ENCODE data around the gene ABCA2. TPM values are rescaled to one million over a fixed set of nuclear protein-coding genes. Genes with fewer than 3 reads are reported as not detected.

ABCA2 gene
- total RNA-seq, 6 donors from 2014 or later, result 14.7 to 49.2 (median 29.6) TPM

GRCh38 chr9:137049544-137050449, 21.8 kb upstream of the ABCA2 start:
- WGBS, 2 donors, result 43% methylated on average over 23 to 37 of the region's 38 CpGs
- peaks cover 27 to 47% (median 36%) of the 10 kb centered on the region in 4 donors for H3K4me1 ChIP-seq
- ATAC-seq (ENCODE audit: low FRiP score in 2 of 2), result peak in 1 of 2 donors; percentile 23
- H3K27ac ChIP-seq, result no peak overlapping the region
- TF ChIP-seq, protein P1, sequence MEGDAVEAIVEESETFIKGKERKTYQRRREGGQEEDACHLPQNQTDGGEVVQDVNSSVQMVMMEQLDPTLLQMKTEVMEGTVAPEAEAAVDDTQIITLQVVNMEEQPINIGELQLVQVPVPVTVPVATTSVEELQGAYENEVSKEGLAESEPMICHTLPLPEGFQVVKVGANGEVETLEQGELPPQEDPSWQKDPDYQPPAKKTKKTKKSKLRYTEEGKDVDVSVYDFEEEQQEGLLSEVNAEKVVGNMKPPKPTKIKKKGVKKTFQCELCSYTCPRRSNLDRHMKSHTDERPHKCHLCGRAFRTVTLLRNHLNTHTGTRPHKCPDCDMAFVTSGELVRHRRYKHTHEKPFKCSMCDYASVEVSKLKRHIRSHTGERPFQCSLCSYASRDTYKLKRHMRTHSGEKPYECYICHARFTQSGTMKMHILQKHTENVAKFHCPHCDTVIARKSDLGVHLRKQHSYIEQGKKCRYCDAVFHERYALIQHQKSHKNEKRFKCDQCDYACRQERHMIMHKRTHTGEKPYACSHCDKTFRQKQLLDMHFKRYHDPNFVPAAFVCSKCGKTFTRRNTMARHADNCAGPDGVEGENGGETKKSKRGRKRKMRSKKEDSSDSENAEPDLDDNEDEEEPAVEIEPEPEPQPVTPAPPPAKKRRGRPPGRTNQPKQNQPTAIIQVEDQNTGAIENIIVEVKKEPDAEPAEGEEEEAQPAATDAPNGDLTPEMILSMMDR (IDR thresholded peaks at IDR 0.05), result peak in 5 of 6 experiments; percentile 24 to 64 (median 57)
- no peak for TF ChIP-seq POLR2AphosphoS5 (IDR thresholded peaks at IDR 0.05)
- no peak overlapping the region for H3K4me3 ChIP-seq
- no peaks in the 10 kb centered on the region for H3K9me3 ChIP-seq
- no peaks in the 10 kb centered on the region for H3K36me3 ChIP-seq
- peak; percentile 56 to 68 for DNase-seq
- H3K27me3 ChIP-seq, result peaks cover 0 to 61% (median 28%) of the 10 kb centered on the region in 4 donors

GRCh38 chr9:137048655-137049543, 20.9 kb upstream of the ABCA2 start:
- WGBS, 2 donors, result 52 to 59% methylated on average over 10 to 30 of the region's 72 CpGs
- Histone ChIP-seq H3K4me1 (peaks cover 30 to 47% (median 34%) of the 10 kb centered on the region in 4 donors), H3K27me3 (peaks cover 0 to 65% (median 28%) of the 10 kb centered on the region in 4 donors), H3K4me3 (no peak overlapping the region), H3K36me3 (no peaks in the 10 kb centered on the region), H3K9me3 (no peaks in the 10 kb centered on the region), H3K27ac (no peak overlapping the region)
- DNase-seq (peak in 1 of 2 donors; percentile 84), ATAC-seq (ENCODE audit: low FRiP score in 2 of 2) (no peak)
- TF ChIP-seq EP300 (IDR thresholded peaks at IDR 0.05), result no peak
- no peak for TF ChIP-seq POLR2A (IDR thresholded peaks at IDR 0.05)
- TF ChIP-seq, protein P1 (IDR thresholded peaks at IDR 0.05), result no peak
- TF ChIP-seq POLR2AphosphoS5 (IDR thresholded peaks at IDR 0.05), result no peak

DNA sequence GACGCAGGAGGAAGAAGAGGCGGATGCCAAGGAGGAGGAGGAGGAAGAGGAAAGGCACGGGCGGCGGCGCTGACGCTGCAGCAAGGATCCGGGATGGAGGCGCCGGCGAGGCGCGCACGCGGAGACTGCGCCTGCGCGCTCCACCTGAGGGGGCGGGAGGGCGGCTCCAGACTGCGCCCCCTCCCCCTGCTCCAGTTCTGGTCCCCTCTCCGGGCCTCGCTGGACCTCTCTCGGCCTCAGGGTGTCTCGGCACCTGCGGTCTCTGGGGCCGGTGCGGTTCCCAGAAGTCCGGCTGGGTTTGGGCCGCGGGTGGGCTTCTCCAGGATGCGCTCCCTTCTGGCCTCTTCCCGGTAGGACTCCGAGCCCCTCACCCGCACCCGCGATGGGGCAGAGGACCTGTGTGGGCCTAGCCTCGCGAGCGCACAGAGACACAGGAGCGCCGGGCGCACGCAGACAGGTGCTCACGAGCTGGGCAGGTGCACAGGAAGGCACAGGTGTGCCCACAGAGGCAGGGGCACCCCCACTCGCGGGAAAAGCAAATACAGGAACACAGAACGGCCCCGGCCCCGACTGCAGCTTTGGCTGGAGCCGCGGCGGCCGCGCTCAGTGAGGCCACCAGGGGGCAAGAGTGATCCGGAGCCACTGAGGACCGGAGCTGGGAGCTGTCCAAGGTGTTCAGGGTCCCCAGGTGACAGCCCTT, 18.2 kb upstream of the ABCA2 start, which contains the start of gene NPDC1:
Gene NPDC1 (minus strand): TSS at position 90 of the 700 bp plus-strand sequence. CDS start 188 bp downstream, outside the sequence.
- H3K27ac ChIP-seq, result peak within 1 kb of the TSS; percentile 50 to 81 (median 76)

More for the DNA sequence above, 18.2 kb upstream of the ABCA2 start, which contains the start of gene NPDC1:
- no peak for TF ChIP-seq EP300 (IDR thresholded peaks at IDR 0.05)
- TF ChIP-seq, protein P1 (IDR thresholded peaks at IDR 0.05), result peak; percentile 69 to 91 (median 90)
- TF ChIP-seq POLR2A (IDR thresholded peaks at IDR 0.05), result no peak
- no peak for TF ChIP-seq POLR2AphosphoS5 (IDR thresholded peaks at IDR 0.05)
- ATAC-seq (ENCODE audit: low FRiP score in 2 of 2) (peak; percentile 59 to 85), DNase-seq (peak; percentile 76 to 96)
- Histone ChIP-seq H3K27me3 (peaks cover 0 to 49% (median 16%) of the 10 kb centered on the region in 4 donors), H3K4me1 (peaks cover 30 to 53% (median 37%) of the 10 kb centered on the region in 4 donors), H3K36me3 (no peaks in the 10 kb centered on the region), H3K9me3 (no peaks in the 10 kb centered on the region), H3K4me3 (peak within 1 kb of the TSS; percentile 55 to 82 (median 64))
- 0 to 3% methylated on average over 12 to 43 of the region's 57 CpGs for WGBS, 2 donors
